ENCODE measurements around the gene CRLF3. TPM values are rescaled to one million over a fixed set of nuclear protein-coding genes. Genes with fewer than 3 reads are reported as not detected.

The CRLF3 gene
- total RNA-seq, 4 donors from 2014 or later, result 9.8 to 15.9 (median 13.2) TPM

GRCh38 chr17:30831663-30832437 lies 7.4 kb upstream of the CRLF3 start, which contains the start of gene ATAD5:
Gene ATAD5, plus strand, starts transcription at chr17:30831966. Its CDS starts 382 bp downstream, at chr17:30832348.
- no peaks in the 10 kb centered on the region for H3K36me3 ChIP-seq
- H3K27ac ChIP-seq, result peak within 1 kb of the TSS in 2 of 4 donors; percentile 41 to 58
- H3K9me3 ChIP-seq, result no peaks in the 10 kb centered on the region
- TF ChIP-seq EP300 (IDR thresholded peaks at IDR 0.05), result peak; percentile 64 to 98
- peak in 1 of 5 experiments; percentile 47 for TF ChIP-seq CTCF (IDR thresholded peaks at IDR 0.05)
- TF ChIP-seq POLR2A (IDR thresholded peaks at IDR 0.05), result peak in 1 of 2 donors; percentile 28
- WGBS, 2 donors, result 1% methylated on average over 41 to 59 of the region's 59 CpGs
- H3K27me3 ChIP-seq, result no peaks in the 10 kb centered on the region
- peak; percentile 78 to 91 for DNase-seq (ENCODE audit: low spot score in 2 of 2)
- peaks cover 0 to 17% (median 10%) of the 10 kb centered on the region in 4 donors for H3K4me1 ChIP-seq
- H3K4me3 ChIP-seq, result peak within 1 kb of the TSS; percentile 54 to 89 (median 74)

- peak overlapping the region; percentile 54 to 89 (median 74) for H3K4me3 ChIP-seq
- H3K27ac ChIP-seq, result peak overlapping the region in 2 of 4 donors; percentile 41 to 58
- H3K27me3 ChIP-seq, result no peaks in the 10 kb centered on the region
- peaks cover 0 to 17% (median 10%) of the 10 kb centered on the region in 4 donors for H3K4me1 ChIP-seq
- WGBS, 2 donors, result 23 to 25% methylated on average over 13 of the region's 13 CpGs
- DNase-seq (ENCODE audit: low spot score in 2 of 2), result no peak
- no peaks in the 10 kb centered on the region for H3K36me3 ChIP-seq
- TF ChIP-seq CTCF (IDR thresholded peaks at IDR 0.05) (no peak), POLR2A (IDR thresholded peaks at IDR 0.05) (no peak), EP300 (IDR thresholded peaks at IDR 0.05) (no peak)
- H3K9me3 ChIP-seq, result no peaks in the 10 kb centered on the region
These were observed 6.8 kb upstream of the CRLF3 start for GRCh38 chr17:30831257-30831656.

GRCh38 chr17:30829022-30829421 lies 4.5 kb upstream of the CRLF3 start:
- no peaks in the 10 kb centered on the region for H3K9me3 ChIP-seq
- H3K36me3 ChIP-seq, result no peaks in the 10 kb centered on the region
- H3K27ac ChIP-seq, result no peak overlapping the region
- DNase-seq (ENCODE audit: low spot score in 2 of 2), result no peak
- H3K4me3 ChIP-seq, result no peak overlapping the region
- H3K27me3 ChIP-seq, result no peaks in the 10 kb centered on the region
- peaks cover 0 to 28% (median 15%) of the 10 kb centered on the region in 4 donors for H3K4me1 ChIP-seq
- WGBS, 2 donors, result 73 to 83% methylated on average over 5 of the region's 5 CpGs
- no peak for TF ChIP-seq CTCF (IDR thresholded peaks at IDR 0.05)
- TF ChIP-seq POLR2A (IDR thresholded peaks at IDR 0.05), result no peak
- no peak for TF ChIP-seq EP300 (IDR thresholded peaks at IDR 0.05)

- no peak overlapping the region for H3K27ac ChIP-seq
- no peak for TF ChIP-seq CTCF (IDR thresholded peaks at IDR 0.05)
- TF ChIP-seq POLR2A (IDR thresholded peaks at IDR 0.05), result no peak
- no peak for TF ChIP-seq EP300 (IDR thresholded peaks at IDR 0.05)
- no peak for DNase-seq (ENCODE audit: low spot score in 2 of 2)
- no peaks in the 10 kb centered on the region for H3K9me3 ChIP-seq
- H3K36me3 ChIP-seq, result no peaks in the 10 kb centered on the region
- H3K4me1 ChIP-seq, result peaks cover 0 to 34% (median 11%) of the 10 kb centered on the region in 4 donors
- H3K27me3 ChIP-seq, result no peaks in the 10 kb centered on the region
- no peak overlapping the region for H3K4me3 ChIP-seq
- 85% methylated on average over 6 of the region's 6 CpGs for WGBS, 2 donors
These were observed 2.6 kb upstream of the CRLF3 start for GRCh38 chr17:30827082-30827481.

GRCh38 chr17:30824002-30824355 lies 513 bp downstream of the CRLF3 start:
- Histone ChIP-seq H3K27ac (peak overlapping the region; percentile 38 to 92 (median 84)), H3K9me3 (no peaks in the 10 kb centered on the region)
- WGBS, 2 donors, result 1 to 2% methylated on average over 11 of the region's 11 CpGs

More at GRCh38 chr17:30824002-30824355, 513 bp downstream of the CRLF3 start:
- no peak for DNase-seq (ENCODE audit: low spot score in 2 of 2)
- Histone ChIP-seq H3K36me3 (no peaks in the 10 kb centered on the region), H3K4me1 (peaks cover 0 to 43% (median 12%) of the 10 kb centered on the region in 4 donors), H3K4me3 (peak overlapping the region; percentile 61 to 100 (median 85)), H3K27me3 (no peaks in the 10 kb centered on the region)
- no peak for TF ChIP-seq EP300 (IDR thresholded peaks at IDR 0.05)
- TF ChIP-seq POLR2A (IDR thresholded peaks at IDR 0.05), result no peak
- TF ChIP-seq CTCF (IDR thresholded peaks at IDR 0.05), result no peak

All from tibial nerve (tissue), 4 donors.